ENCODE measurements around the gene PXDN. TPM values are rescaled to one million over a fixed set of nuclear protein-coding genes. Genes with fewer than 3 reads are reported as not detected.

The PXDN gene
- total RNA-seq, 1 experiment from 2014 or later, result 146 TPM

DNA sequence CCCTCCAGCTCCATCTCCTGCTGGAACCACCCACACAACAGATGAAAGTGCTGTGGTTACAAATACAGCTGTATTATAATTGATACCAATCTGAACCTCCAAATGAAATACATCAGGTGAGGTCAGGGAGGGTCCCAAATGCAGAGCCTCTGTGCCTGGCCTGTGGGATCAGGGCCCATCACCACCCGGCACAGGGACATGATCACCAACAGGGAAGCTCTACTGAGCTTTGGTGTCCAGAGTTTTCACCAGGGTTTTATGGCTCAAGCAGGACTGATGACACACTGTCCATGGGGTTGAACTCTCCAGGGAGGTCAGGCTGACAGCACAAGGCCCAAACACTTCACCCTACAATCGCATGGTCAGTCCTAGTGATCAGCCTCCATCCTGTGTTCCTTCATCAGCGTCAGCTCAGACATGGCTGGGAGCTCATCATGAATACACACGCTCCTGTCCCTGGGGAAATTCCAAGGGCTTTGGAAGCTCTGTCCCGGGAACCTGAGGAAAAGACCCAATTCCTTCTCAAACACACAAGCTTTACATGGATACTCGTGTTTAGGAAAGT lies 3.9 kb upstream of the PXDN start:
- H3K36me3 Mint-ChIP-seq, result peaks cover 2% of the 10 kb centered on the region; the same call in 1 of the 2 replicates
- peaks cover 14% of the 10 kb centered on the region for H3K4me1 Mint-ChIP-seq
- CTCF ChIA-PET, result interaction anchor here (0.6 to 1.7 kb wide), 5 partner anchors 19 to 69 kb away, joined by 3 to 5 read pairs (median 4); no protein-coding TSS in a partner anchor
- H3K27ac Mint-ChIP-seq, result no peak overlapping the region
- TF ChIP-seq, protein P1, sequence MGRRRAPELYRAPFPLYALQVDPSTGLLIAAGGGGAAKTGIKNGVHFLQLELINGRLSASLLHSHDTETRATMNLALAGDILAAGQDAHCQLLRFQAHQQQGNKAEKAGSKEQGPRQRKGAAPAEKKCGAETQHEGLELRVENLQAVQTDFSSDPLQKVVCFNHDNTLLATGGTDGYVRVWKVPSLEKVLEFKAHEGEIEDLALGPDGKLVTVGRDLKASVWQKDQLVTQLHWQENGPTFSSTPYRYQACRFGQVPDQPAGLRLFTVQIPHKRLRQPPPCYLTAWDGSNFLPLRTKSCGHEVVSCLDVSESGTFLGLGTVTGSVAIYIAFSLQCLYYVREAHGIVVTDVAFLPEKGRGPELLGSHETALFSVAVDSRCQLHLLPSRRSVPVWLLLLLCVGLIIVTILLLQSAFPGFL (CRISPR knock-in tag; IDR thresholded peaks at IDR 0.05; ENCODE audit: borderline replicate concordance), result no peak
- TF ChIP-seq, protein P2, sequence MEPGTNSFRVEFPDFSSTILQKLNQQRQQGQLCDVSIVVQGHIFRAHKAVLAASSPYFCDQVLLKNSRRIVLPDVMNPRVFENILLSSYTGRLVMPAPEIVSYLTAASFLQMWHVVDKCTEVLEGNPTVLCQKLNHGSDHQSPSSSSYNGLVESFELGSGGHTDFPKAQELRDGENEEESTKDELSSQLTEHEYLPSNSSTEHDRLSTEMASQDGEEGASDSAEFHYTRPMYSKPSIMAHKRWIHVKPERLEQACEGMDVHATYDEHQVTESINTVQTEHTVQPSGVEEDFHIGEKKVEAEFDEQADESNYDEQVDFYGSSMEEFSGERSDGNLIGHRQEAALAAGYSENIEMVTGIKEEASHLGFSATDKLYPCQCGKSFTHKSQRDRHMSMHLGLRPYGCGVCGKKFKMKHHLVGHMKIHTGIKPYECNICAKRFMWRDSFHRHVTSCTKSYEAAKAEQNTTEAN (CRISPR knock-in tag; IDR thresholded peaks at IDR 0.05), result no peak
- no peak for TF ChIP-seq EMX1 (CRISPR knock-in tag; IDR thresholded peaks at IDR 0.05)
- TF ChIP-seq IRF2 (CRISPR knock-in tag; IDR thresholded peaks at IDR 0.05; ENCODE audit: borderline replicate concordance, low read depth), result no peak
- no peak for TF ChIP-seq TCF7 (CRISPR knock-in tag; IDR thresholded peaks at IDR 0.05; ENCODE audit: low read depth)
- TF ChIP-seq MYBL2 (CRISPR knock-in tag; IDR thresholded peaks at IDR 0.05), result no peak
- no peak for TF ChIP-seq ETV6 (CRISPR knock-in tag; IDR thresholded peaks at IDR 0.05)
- TF ChIP-seq, protein P3, sequence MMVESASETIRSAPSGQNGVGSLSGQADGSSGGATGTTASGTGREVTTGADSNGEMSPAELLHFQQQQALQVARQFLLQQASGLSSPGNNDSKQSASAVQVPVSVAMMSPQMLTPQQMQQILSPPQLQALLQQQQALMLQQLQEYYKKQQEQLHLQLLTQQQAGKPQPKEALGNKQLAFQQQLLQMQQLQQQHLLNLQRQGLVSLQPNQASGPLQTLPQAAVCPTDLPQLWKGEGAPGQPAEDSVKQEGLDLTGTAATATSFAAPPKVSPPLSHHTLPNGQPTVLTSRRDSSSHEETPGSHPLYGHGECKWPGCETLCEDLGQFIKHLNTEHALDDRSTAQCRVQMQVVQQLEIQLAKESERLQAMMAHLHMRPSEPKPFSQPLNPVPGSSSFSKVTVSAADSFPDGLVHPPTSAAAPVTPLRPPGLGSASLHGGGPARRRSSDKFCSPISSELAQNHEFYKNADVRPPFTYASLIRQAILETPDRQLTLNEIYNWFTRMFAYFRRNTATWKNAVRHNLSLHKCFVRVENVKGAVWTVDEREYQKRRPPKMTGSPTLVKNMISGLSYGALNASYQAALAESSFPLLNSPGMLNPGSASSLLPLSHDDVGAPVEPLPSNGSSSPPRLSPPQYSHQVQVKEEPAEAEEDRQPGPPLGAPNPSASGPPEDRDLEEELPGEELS (CRISPR knock-in tag; IDR thresholded peaks at IDR 0.05), result no peak
- TF ChIP-seq ZNF671 (CRISPR knock-in tag; IDR thresholded peaks at IDR 0.05), result no peak
- TF ChIP-seq, protein P4, sequence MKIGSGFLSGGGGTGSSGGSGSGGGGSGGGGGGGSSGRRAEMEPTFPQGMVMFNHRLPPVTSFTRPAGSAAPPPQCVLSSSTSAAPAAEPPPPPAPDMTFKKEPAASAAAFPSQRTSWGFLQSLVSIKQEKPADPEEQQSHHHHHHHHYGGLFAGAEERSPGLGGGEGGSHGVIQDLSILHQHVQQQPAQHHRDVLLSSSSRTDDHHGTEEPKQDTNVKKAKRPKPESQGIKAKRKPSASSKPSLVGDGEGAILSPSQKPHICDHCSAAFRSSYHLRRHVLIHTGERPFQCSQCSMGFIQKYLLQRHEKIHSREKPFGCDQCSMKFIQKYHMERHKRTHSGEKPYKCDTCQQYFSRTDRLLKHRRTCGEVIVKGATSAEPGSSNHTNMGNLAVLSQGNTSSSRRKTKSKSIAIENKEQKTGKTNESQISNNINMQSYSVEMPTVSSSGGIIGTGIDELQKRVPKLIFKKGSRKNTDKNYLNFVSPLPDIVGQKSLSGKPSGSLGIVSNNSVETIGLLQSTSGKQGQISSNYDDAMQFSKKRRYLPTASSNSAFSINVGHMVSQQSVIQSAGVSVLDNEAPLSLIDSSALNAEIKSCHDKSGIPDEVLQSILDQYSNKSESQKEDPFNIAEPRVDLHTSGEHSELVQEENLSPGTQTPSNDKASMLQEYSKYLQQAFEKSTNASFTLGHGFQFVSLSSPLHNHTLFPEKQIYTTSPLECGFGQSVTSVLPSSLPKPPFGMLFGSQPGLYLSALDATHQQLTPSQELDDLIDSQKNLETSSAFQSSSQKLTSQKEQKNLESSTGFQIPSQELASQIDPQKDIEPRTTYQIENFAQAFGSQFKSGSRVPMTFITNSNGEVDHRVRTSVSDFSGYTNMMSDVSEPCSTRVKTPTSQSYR (CRISPR knock-in tag; IDR thresholded peaks at IDR 0.05), result no peak
- no peak for TF ChIP-seq SOX15 (CRISPR knock-in tag; IDR thresholded peaks at IDR 0.05)
- no peak for TF ChIP-seq HMGA2 (CRISPR knock-in tag; IDR thresholded peaks at IDR 0.05)
- TF ChIP-seq, protein P5, sequence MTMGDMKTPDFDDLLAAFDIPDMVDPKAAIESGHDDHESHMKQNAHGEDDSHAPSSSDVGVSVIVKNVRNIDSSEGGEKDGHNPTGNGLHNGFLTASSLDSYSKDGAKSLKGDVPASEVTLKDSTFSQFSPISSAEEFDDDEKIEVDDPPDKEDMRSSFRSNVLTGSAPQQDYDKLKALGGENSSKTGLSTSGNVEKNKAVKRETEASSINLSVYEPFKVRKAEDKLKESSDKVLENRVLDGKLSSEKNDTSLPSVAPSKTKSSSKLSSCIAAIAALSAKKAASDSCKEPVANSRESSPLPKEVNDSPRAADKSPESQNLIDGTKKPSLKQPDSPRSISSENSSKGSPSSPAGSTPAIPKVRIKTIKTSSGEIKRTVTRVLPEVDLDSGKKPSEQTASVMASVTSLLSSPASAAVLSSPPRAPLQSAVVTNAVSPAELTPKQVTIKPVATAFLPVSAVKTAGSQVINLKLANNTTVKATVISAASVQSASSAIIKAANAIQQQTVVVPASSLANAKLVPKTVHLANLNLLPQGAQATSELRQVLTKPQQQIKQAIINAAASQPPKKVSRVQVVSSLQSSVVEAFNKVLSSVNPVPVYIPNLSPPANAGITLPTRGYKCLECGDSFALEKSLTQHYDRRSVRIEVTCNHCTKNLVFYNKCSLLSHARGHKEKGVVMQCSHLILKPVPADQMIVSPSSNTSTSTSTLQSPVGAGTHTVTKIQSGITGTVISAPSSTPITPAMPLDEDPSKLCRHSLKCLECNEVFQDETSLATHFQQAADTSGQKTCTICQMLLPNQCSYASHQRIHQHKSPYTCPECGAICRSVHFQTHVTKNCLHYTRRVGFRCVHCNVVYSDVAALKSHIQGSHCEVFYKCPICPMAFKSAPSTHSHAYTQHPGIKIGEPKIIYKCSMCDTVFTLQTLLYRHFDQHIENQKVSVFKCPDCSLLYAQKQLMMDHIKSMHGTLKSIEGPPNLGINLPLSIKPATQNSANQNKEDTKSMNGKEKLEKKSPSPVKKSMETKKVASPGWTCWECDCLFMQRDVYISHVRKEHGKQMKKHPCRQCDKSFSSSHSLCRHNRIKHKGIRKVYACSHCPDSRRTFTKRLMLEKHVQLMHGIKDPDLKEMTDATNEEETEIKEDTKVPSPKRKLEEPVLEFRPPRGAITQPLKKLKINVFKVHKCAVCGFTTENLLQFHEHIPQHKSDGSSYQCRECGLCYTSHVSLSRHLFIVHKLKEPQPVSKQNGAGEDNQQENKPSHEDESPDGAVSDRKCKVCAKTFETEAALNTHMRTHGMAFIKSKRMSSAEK (CRISPR knock-in tag; IDR thresholded peaks at IDR 0.05; ENCODE audit: borderline replicate concordance), result no peak
- no peak for TF ChIP-seq GRHL2 (CRISPR knock-in tag; IDR thresholded peaks at IDR 0.05; ENCODE audit: insufficient replicate concordance, severe bottlenecking)
- no peak for TF ChIP-seq ZNF263 (CRISPR knock-in tag; IDR thresholded peaks at IDR 0.05; ENCODE audit: low read depth)
- no peak for TF ChIP-seq GABPB1 (CRISPR knock-in tag; IDR thresholded peaks at IDR 0.05)
- TF ChIP-seq, protein P6, sequence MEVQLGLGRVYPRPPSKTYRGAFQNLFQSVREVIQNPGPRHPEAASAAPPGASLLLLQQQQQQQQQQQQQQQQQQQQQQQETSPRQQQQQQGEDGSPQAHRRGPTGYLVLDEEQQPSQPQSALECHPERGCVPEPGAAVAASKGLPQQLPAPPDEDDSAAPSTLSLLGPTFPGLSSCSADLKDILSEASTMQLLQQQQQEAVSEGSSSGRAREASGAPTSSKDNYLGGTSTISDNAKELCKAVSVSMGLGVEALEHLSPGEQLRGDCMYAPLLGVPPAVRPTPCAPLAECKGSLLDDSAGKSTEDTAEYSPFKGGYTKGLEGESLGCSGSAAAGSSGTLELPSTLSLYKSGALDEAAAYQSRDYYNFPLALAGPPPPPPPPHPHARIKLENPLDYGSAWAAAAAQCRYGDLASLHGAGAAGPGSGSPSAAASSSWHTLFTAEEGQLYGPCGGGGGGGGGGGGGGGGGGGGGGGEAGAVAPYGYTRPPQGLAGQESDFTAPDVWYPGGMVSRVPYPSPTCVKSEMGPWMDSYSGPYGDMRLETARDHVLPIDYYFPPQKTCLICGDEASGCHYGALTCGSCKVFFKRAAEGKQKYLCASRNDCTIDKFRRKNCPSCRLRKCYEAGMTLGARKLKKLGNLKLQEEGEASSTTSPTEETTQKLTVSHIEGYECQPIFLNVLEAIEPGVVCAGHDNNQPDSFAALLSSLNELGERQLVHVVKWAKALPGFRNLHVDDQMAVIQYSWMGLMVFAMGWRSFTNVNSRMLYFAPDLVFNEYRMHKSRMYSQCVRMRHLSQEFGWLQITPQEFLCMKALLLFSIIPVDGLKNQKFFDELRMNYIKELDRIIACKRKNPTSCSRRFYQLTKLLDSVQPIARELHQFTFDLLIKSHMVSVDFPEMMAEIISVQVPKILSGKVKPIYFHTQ (CRISPR knock-in tag; IDR thresholded peaks at IDR 0.05), result no peak
- TF ChIP-seq TEAD4 (CRISPR knock-in tag; IDR thresholded peaks at IDR 0.05), result no peak
- no peak for TF ChIP-seq CREB1 (CRISPR knock-in tag; IDR thresholded peaks at IDR 0.05)
- TF ChIP-seq, protein P7, sequence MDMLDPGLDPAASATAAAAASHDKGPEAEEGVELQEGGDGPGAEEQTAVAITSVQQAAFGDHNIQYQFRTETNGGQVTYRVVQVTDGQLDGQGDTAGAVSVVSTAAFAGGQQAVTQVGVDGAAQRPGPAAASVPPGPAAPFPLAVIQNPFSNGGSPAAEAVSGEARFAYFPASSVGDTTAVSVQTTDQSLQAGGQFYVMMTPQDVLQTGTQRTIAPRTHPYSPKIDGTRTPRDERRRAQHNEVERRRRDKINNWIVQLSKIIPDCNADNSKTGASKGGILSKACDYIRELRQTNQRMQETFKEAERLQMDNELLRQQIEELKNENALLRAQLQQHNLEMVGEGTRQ (CRISPR knock-in tag; IDR thresholded peaks at IDR 0.05), result no peak
- peaks cover 5% of the 10 kb centered on the region; the same call in 1 of the 2 replicates for H3K9me3 Mint-ChIP-seq
- POLR2A ChIA-PET, result interaction anchor here (1.5 kb wide), 1 partner anchor 122 kb away, joined by 5 read pairs; no protein-coding TSS in a partner anchor
- DNase-seq (ENCODE audit: low spot score), result no peak
- H3K27me3 Mint-ChIP-seq (ENCODE audit: low read depth), result peaks cover 47% of the 10 kb centered on the region
- ATAC-seq, result no peak
- no peak overlapping the region for H3K4me3 Mint-ChIP-seq
